Choroid plexus epithelial cell (primary cell): Measurements from ENCODE around the gene TTC34.

Source experiments
- DNase-seq: peaks from one replicate; pipeline ENCODE4 v3.0.0-alpha.2; 2010; ENCODE audit warnings: low read depth
- H3K4me3 ChIP-seq: 2 replicates; pipeline ENCODE4 v1.5.1; 2011; ENCODE audit warnings: low read depth, mild to moderate bottlenecking, control low read depth, low read length, moderate library complexity
- CTCF ChIP-seq: conservative IDR thresholded peaks from 2 replicates; pipeline ENCODE4 v1.5.1; 2011; ENCODE audit warnings: low read depth, mild to moderate bottlenecking, control low read depth, inconsistent platforms, low read length, moderate library complexity

The TTC34 gene

GRCh38 chr1:2644171-2644570, 157.3 kb downstream of the TTC34 start:
- TF ChIP-seq CTCF: no peak
- no peak for DNase-seq
- no peak overlapping the region for H3K4me3 ChIP-seq

- TF ChIP-seq CTCF: no peak
- DNase-seq: no peak
- H3K4me3 ChIP-seq: peak overlapping the region; percentile 81
These were observed 157.9 kb downstream of the TTC34 start for GRCh38 chr1:2643414-2644077.

GRCh38 chr1:2642560-2643413, 158.7 kb downstream of the TTC34 start:
- peak; percentile 93 for DNase-seq
- peak; percentile 34 for TF ChIP-seq CTCF
- H3K4me3 ChIP-seq: peak overlapping the region; percentile 81

GRCh38 chr1:2642131-2642559, 159.3 kb downstream of the TTC34 start:
- no peak for TF ChIP-seq CTCF
- DNase-seq: no peak
- H3K4me3 ChIP-seq: peak overlapping the region; percentile 81

- peak overlapping the region; percentile 81 for H3K4me3 ChIP-seq
- TF ChIP-seq CTCF: no peak
- no peak for DNase-seq
These were observed 159.9 kb downstream of the TTC34 start for GRCh38 chr1:2641381-2642130.

GRCh38 chr1:2640626-2641025, 160.9 kb downstream of the TTC34 start:
- H3K4me3 ChIP-seq: no peak overlapping the region
- no peak for TF ChIP-seq CTCF
- no peak for DNase-seq
